RCC 7860 (cell line): ENCODE data around the gene GMCL2.

Experiments
- DNase-seq: peaks from one replicate; pipeline ENCODE4 v3.0.0-alpha.2; 2015; ENCODE audit warnings: low spot score
- FAIRE-seq: peaks from 2 replicates; lab custom pipeline; 2012; peaks lifted over from hg19 to GRCh38; lab: Jason Lieb, UNC

GMCL2 gene

GRCh38 chr5:178222292-178222691 is 35.1 kb upstream of the GMCL2 start:
- no peak for DNase-seq
- no peak for FAIRE-seq

GRCh38 chr5:178221853-178222252 is 34.7 kb upstream of the GMCL2 start:
- DNase-seq (no peak), FAIRE-seq (no peak)

GRCh38 chr5:178221282-178221681 is 34.1 kb upstream of the GMCL2 start:
- DNase-seq (no peak), FAIRE-seq (no peak)

- FAIRE-seq = no peak
- no peak for DNase-seq
Observed at GRCh38 chr5:178218827-178219226, 31.7 kb upstream of the GMCL2 start.

- DNase-seq = no peak
- FAIRE-seq = no peak
Observed at GRCh38 chr5:178218237-178218776, 31.1 kb upstream of the GMCL2 start.

GRCh38 chr5:178216779-178217178 is 29.6 kb upstream of the GMCL2 start:
- no peak for DNase-seq
- no peak for FAIRE-seq

- DNase-seq (no peak), FAIRE-seq (no peak)
Observed at GRCh38 chr5:178216088-178216534, 28.9 kb upstream of the GMCL2 start.

GRCh38 chr5:178215280-178216002 is 28.3 kb upstream of the GMCL2 start:
- DNase-seq = no peak

GRCh38 chr5:178214160-178214803 is 27.1 kb upstream of the GMCL2 start:
- no peak for FAIRE-seq

More at GRCh38 chr5:178215280-178216002, 28.3 kb upstream of the GMCL2 start:
- FAIRE-seq = no peak

GRCh38 chr5:178213748-178214151 is 26.6 kb upstream of the GMCL2 start:
- FAIRE-seq (no peak), DNase-seq (no peak)

More at GRCh38 chr5:178214160-178214803, 27.1 kb upstream of the GMCL2 start:
- DNase-seq = no peak

- no peak for DNase-seq
- no peak for FAIRE-seq
Observed at GRCh38 chr5:178213003-178213461, 25.9 kb upstream of the GMCL2 start.

- no peak for FAIRE-seq
- no peak for DNase-seq
Observed at GRCh38 chr5:178212241-178213002, 25.3 kb upstream of the GMCL2 start.

GRCh38 chr5:178211095-178212048 is 24.2 kb upstream of the GMCL2 start:
- FAIRE-seq = no peak

GRCh38 chr5:178210686-178211085 is 23.5 kb upstream of the GMCL2 start:
- DNase-seq (no peak), FAIRE-seq (no peak)

More at GRCh38 chr5:178211095-178212048, 24.2 kb upstream of the GMCL2 start:
- no peak for DNase-seq

GRCh38 chr5:178210073-178210535 is 22.9 kb upstream of the GMCL2 start:
- DNase-seq (no peak), FAIRE-seq (no peak)

- DNase-seq = no peak
- no peak for FAIRE-seq
Observed at GRCh38 chr5:178209334-178210072, 22.3 kb upstream of the GMCL2 start.

- FAIRE-seq = no peak
- DNase-seq = no peak
Observed at GRCh38 chr5:178208540-178209227, 21.5 kb upstream of the GMCL2 start.

- no peak for FAIRE-seq
Observed at GRCh38 chr5:178207917-178208280, 20.7 kb upstream of the GMCL2 start.

More at GRCh38 chr5:178207917-178208280, 20.7 kb upstream of the GMCL2 start:
- no peak for DNase-seq
